ENCODE measurements around the gene IRGC.

Gene IRGC

GRCh38 chr19:43731346-43731745, 15.5 kb downstream of the IRGC start:
- no peak for TF ChIP-seq CTCF (IDR thresholded peaks at IDR 0.05; ENCODE audit: borderline replicate concordance, insufficient read depth, low read depth, low read length)

GRCh38 chr19:43731846-43732245, 16.0 kb downstream of the IRGC start:
- no peak for TF ChIP-seq CTCF (IDR thresholded peaks at IDR 0.05; ENCODE audit: borderline replicate concordance, insufficient read depth, low read depth, low read length)
- no peak overlapping the region for H3K4me3 ChIP-seq (ENCODE audit: low read depth, low read length)

More at GRCh38 chr19:43731346-43731745, 15.5 kb downstream of the IRGC start:
- H3K4me3 ChIP-seq (ENCODE audit: low read depth, low read length), result no peak overlapping the region

GRCh38 chr19:43735013-43735412, 19.1 kb downstream of the IRGC start:
- H3K4me3 ChIP-seq (ENCODE audit: low read depth, low read length), result no peak overlapping the region
- no peak for TF ChIP-seq CTCF (IDR thresholded peaks at IDR 0.05; ENCODE audit: borderline replicate concordance, insufficient read depth, low read depth, low read length)

GRCh38 chr19:43735957-43736356, 20.1 kb downstream of the IRGC start:
- H3K4me3 ChIP-seq (ENCODE audit: low read depth, low read length), result no peak overlapping the region
- no peak for TF ChIP-seq CTCF (IDR thresholded peaks at IDR 0.05; ENCODE audit: borderline replicate concordance, insufficient read depth, low read depth, low read length)

- H3K4me3 ChIP-seq (ENCODE audit: low read depth, low read length), result no peak overlapping the region
- TF ChIP-seq CTCF (IDR thresholded peaks at IDR 0.05; ENCODE audit: borderline replicate concordance, insufficient read depth, low read depth, low read length), result no peak
These were observed 22.9 kb downstream of the IRGC start for GRCh38 chr19:43738780-43739211.

GRCh38 chr19:43739439-43740235, 23.8 kb downstream of the IRGC start:
- no peak overlapping the region for H3K4me3 ChIP-seq (ENCODE audit: low read depth, low read length)
- TF ChIP-seq CTCF (IDR thresholded peaks at IDR 0.05; ENCODE audit: borderline replicate concordance, insufficient read depth, low read depth, low read length), result no peak
